ENCODE data around the gene FBXO31. TPM values are rescaled to one million over a fixed set of nuclear protein-coding genes. Genes with fewer than 3 reads are reported as not detected.

The FBXO31 gene
- total and polyA plus RNA-seq, 2 experiments from 2014 or later, result 15.4 to 26.1 TPM

- TF ChIP-seq CTCF (IDR thresholded peaks at IDR 0.05; ENCODE audit: low read depth, low read length), result no peak
- no peak overlapping the region for H3K4me3 ChIP-seq
- H3K4me1 ChIP-seq (ENCODE audit: low read depth), result no peaks in the 10 kb centered on the region
- H3K36me3 ChIP-seq, result peaks cover 9% of the 10 kb centered on the region
- peak in 1 of 2 donors; percentile 21 for DNase-seq (ENCODE audit: low read depth in 1 of 2, low spot score in 1 of 2)
- H3K27me3 ChIP-seq, result no peaks in the 10 kb centered on the region
- no peaks in the 10 kb centered on the region for H3K9me3 ChIP-seq (ENCODE audit: low read depth)
- H3K27ac ChIP-seq, result no peak overlapping the region
Measured at GRCh38 chr16:87344931-87345631, 38.5 kb downstream of the FBXO31 start.

GRCh38 chr16:87344165-87344930, 39.2 kb downstream of the FBXO31 start:
- H3K36me3 ChIP-seq, result peaks cover 9% of the 10 kb centered on the region
- no peak overlapping the region for H3K27ac ChIP-seq
- no peak for TF ChIP-seq CTCF (IDR thresholded peaks at IDR 0.05; ENCODE audit: low read depth, low read length)
- DNase-seq (ENCODE audit: low read depth in 1 of 2, low spot score in 1 of 2), result no peak
- no peaks in the 10 kb centered on the region for H3K9me3 ChIP-seq (ENCODE audit: low read depth)
- H3K27me3 ChIP-seq, result no peaks in the 10 kb centered on the region
- no peak overlapping the region for H3K4me3 ChIP-seq
- H3K4me1 ChIP-seq (ENCODE audit: low read depth), result no peaks in the 10 kb centered on the region

- Histone ChIP-seq H3K9me3 (ENCODE audit: low read depth) (no peaks in the 10 kb centered on the region), H3K4me3 (no peak overlapping the region), H3K4me1 (ENCODE audit: low read depth) (no peaks in the 10 kb centered on the region), H3K36me3 (peaks cover 9% of the 10 kb centered on the region), H3K27ac (no peak overlapping the region), H3K27me3 (no peaks in the 10 kb centered on the region)
- no peak for TF ChIP-seq CTCF (IDR thresholded peaks at IDR 0.05; ENCODE audit: low read depth, low read length)
- no peak for DNase-seq (ENCODE audit: low read depth in 1 of 2, low spot score in 1 of 2)
Measured at GRCh38 chr16:87343753-87344050, 39.9 kb downstream of the FBXO31 start.

- no peak for DNase-seq (ENCODE audit: low read depth in 1 of 2, low spot score in 1 of 2)
- TF ChIP-seq CTCF (IDR thresholded peaks at IDR 0.05; ENCODE audit: low read depth, low read length), result no peak
Measured at GRCh38 chr16:87342978-87343752, 40.4 kb downstream of the FBXO31 start.

GRCh38 chr16:87342504-87342903, 41.1 kb downstream of the FBXO31 start:
- Histone ChIP-seq H3K27me3 (no peaks in the 10 kb centered on the region), H3K9me3 (ENCODE audit: low read depth) (no peaks in the 10 kb centered on the region), H3K27ac (no peak overlapping the region), H3K36me3 (peaks cover 9% of the 10 kb centered on the region), H3K4me3 (no peak overlapping the region), H3K4me1 (ENCODE audit: low read depth) (no peaks in the 10 kb centered on the region)
- no peak for TF ChIP-seq CTCF (IDR thresholded peaks at IDR 0.05; ENCODE audit: low read depth, low read length)
- no peak for DNase-seq (ENCODE audit: low read depth in 1 of 2, low spot score in 1 of 2)

More at GRCh38 chr16:87342978-87343752, 40.4 kb downstream of the FBXO31 start:
- Histone ChIP-seq H3K36me3 (peaks cover 9% of the 10 kb centered on the region), H3K9me3 (ENCODE audit: low read depth) (no peaks in the 10 kb centered on the region), H3K4me1 (ENCODE audit: low read depth) (no peaks in the 10 kb centered on the region), H3K4me3 (no peak overlapping the region), H3K27ac (no peak overlapping the region), H3K27me3 (no peaks in the 10 kb centered on the region)
